ENCODE results near the gene FICD.

The FICD gene

GRCh38 chr12:108505129-108505528 lies 9.9 kb upstream of the FICD start:
- DNase-seq = no peak

- DNase-seq = no peak
Measured at GRCh38 chr12:108507971-108508642, 7.0 kb upstream of the FICD start.

GRCh38 chr12:108509806-108510205 lies 5.3 kb upstream of the FICD start:
- no peak for DNase-seq

GRCh38 chr12:108510836-108511235 lies 4.2 kb upstream of the FICD start:
- DNase-seq = no peak

- DNase-seq = peak; percentile 73 to 80
Measured at GRCh38 chr12:108511633-108512540, 3.2 kb upstream of the FICD start.

- no peak for DNase-seq
Measured at GRCh38 chr12:108514468-108514972, 557 bp upstream of the FICD start.

- DNase-seq = no peak
Measured at GRCh38 chr12:108515916-108516315, 839 bp downstream of the FICD start.

- DNase-seq = no peak
Measured at GRCh38 chr12:108516511-108517275, 1.6 kb downstream of the FICD start.

- no peak for DNase-seq
Measured at GRCh38 chr12:108517288-108518100, 2.4 kb downstream of the FICD start.

GRCh38 chr12:108518101-108518715 lies 3.1 kb downstream of the FICD start:
- DNase-seq = no peak

- DNase-seq = no peak
Measured at GRCh38 chr12:108518716-108519496, 3.8 kb downstream of the FICD start.

GRCh38 chr12:108519558-108519957 lies 4.5 kb downstream of the FICD start:
- peak in 1 of 2 donors; percentile 8 for DNase-seq

- no peak for DNase-seq
Measured at GRCh38 chr12:108523365-108523764, 8.3 kb downstream of the FICD start.

GRCh38 chr12:108525681-108526080 lies 10.6 kb downstream of the FICD start:
- no peak for DNase-seq

GRCh38 chr12:108526482-108527165 lies 11.5 kb downstream of the FICD start:
- no peak for DNase-seq

GRCh38 chr12:108527166-108527496 lies 12.1 kb downstream of the FICD start:
- DNase-seq = no peak

- DNase-seq = no peak
Measured at GRCh38 chr12:108530161-108530560, 15.1 kb downstream of the FICD start.

GRCh38 chr12:108531929-108532848 lies 17.1 kb downstream of the FICD start:
- DNase-seq = no peak

- no peak for DNase-seq
Measured at GRCh38 chr12:108538146-108538545, 23.1 kb downstream of the FICD start.
